Purkinje cell (primary cell): Measurements from ENCODE around the gene GOLGA6L4. TPM values are rescaled to one million over a fixed set of nuclear protein-coding genes. Genes with fewer than 3 reads are reported as not detected.

Experiments
- polyA plus RNA-seq: library from polyadenylated mRNA; unstranded; fragments of >200 nt; fragmentation: Nextera tagmentation; gene quantifications from 2 replicates; pipeline ENCODE4 v1.2.1, GENCODE V29; 2014

Gene GOLGA6L4, protein sequence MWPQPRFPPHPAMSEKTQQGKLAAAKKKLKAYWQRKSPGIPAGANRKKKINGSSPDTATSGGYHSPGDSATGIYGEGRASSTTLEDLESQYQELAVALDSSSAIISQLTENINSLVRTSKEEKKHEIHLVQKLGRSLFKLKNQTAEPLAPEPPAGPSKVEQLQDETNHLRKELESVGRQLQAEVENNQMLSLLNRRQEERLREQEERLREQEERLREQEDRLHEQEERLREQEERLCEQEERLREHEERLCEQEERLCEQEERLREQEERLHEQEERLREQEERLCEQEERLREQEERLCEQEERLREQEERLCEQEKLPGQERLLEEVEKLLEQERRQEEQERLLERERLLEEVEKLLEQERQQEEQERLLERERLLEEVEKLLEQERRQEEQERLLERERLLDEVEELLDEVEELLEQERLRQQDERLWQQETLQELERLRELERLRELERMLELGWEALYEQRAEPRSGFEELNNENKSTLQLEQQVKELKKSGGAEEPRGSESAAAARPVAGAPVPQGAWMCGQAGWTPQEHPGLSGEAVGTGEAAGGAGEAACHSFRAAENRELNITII
- polyA plus RNA-seq: 3.4 and 3.5 TPM in 2 replicates

DNA sequence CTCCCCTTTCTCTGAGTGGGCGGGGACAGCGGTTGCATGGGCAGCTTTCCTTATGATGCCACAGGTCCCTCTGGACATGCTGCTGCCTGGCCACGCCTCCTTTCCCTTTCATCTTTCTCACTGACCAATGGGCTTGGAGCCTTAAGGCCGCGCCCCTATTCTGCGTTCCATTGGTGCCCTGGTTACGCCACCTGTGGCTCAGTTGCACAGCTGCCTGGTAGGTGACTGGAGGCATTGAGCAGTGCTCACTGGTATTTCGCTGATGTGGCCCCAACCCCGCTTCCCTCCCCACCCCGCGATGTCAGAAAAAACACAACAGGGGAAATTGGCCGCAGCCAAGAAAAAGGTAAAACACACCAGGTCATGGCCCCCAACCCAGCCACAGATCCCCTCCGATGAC, at the start of gene GOLGA6L4:
Gene GOLGA6L4, plus strand, starts transcription at position 201 of the 400 bp plus-strand sequence. Its CDS starts 62 bp downstream, at position 263.

